NCI-H1436 (cell line): Measurements from ENCODE around the gene NEURL1.

ENCODE experiments used
- DNase-seq: peaks from one replicate; lab custom pipeline; 2025; lab: John Stamatoyannopoulos, UW

Gene NEURL1

GRCh38 chr10:103564116-103564501 is 70.6 kb downstream of the NEURL1 start:
- no peak for DNase-seq

- DNase-seq: no peak
Measured at GRCh38 chr10:103564776-103565520, 71.4 kb downstream of the NEURL1 start.

GRCh38 chr10:103566536-103566935 is 73.0 kb downstream of the NEURL1 start:
- no peak for DNase-seq

- no peak for DNase-seq
Measured at GRCh38 chr10:103568505-103568904, 75.0 kb downstream of the NEURL1 start.

- no peak for DNase-seq
Measured at GRCh38 chr10:103569896-103570295, 76.4 kb downstream of the NEURL1 start.

- DNase-seq: no peak
Measured at GRCh38 chr10:103570844-103571655, 77.5 kb downstream of the NEURL1 start.

GRCh38 chr10:103571656-103571975 is 78.1 kb downstream of the NEURL1 start:
- no peak for DNase-seq

- DNase-seq: no peak
Measured at GRCh38 chr10:103572347-103573204, 79.1 kb downstream of the NEURL1 start.

GRCh38 chr10:103573205-103573487 is 79.6 kb downstream of the NEURL1 start:
- no peak for DNase-seq

GRCh38 chr10:103574097-103575061 is 80.9 kb downstream of the NEURL1 start:
- DNase-seq: no peak

GRCh38 chr10:103575416-103576075 is 82.0 kb downstream of the NEURL1 start:
- no peak for DNase-seq

GRCh38 chr10:103576076-103576471 is 82.6 kb downstream of the NEURL1 start:
- DNase-seq: no peak

GRCh38 chr10:103576862-103577261 is 83.4 kb downstream of the NEURL1 start:
- DNase-seq: no peak

GRCh38 chr10:103578782-103579382 is 85.4 kb downstream of the NEURL1 start:
- no peak for DNase-seq

- no peak for DNase-seq
Measured at GRCh38 chr10:103580011-103580410, 86.5 kb downstream of the NEURL1 start.

GRCh38 chr10:103580430-103580829 is 86.9 kb downstream of the NEURL1 start:
- DNase-seq: no peak

GRCh38 chr10:103581499-103581898 is 88.0 kb downstream of the NEURL1 start:
- DNase-seq: no peak

- DNase-seq: no peak
Measured at GRCh38 chr10:103582331-103583123, 89.0 kb downstream of the NEURL1 start.

GRCh38 chr10:103583871-103584215 is 90.3 kb downstream of the NEURL1 start:
- DNase-seq: no peak
